GM18868 (cell line): ENCODE results near the gene FOXO3B.
A peak's percentile ranks its signal among the peaks of the same experiment; 100 is the strongest.
"Not testable (repeated sequence)": the region's sequence is repeated elsewhere in the genome, so short reads cannot be mapped to it uniquely, and the experiment has no call there.

Source experiments
- ATAC-seq: cut with Tn5 transposase; IDR thresholded peaks from one replicate; pipeline ENCODE4 v1.9.1; 2021; ENCODE audit warnings: mild to moderate bottlenecking, moderate library complexity; ENCODE audit not compliant: unreplicated experiment

Gene FOXO3B

DNA sequence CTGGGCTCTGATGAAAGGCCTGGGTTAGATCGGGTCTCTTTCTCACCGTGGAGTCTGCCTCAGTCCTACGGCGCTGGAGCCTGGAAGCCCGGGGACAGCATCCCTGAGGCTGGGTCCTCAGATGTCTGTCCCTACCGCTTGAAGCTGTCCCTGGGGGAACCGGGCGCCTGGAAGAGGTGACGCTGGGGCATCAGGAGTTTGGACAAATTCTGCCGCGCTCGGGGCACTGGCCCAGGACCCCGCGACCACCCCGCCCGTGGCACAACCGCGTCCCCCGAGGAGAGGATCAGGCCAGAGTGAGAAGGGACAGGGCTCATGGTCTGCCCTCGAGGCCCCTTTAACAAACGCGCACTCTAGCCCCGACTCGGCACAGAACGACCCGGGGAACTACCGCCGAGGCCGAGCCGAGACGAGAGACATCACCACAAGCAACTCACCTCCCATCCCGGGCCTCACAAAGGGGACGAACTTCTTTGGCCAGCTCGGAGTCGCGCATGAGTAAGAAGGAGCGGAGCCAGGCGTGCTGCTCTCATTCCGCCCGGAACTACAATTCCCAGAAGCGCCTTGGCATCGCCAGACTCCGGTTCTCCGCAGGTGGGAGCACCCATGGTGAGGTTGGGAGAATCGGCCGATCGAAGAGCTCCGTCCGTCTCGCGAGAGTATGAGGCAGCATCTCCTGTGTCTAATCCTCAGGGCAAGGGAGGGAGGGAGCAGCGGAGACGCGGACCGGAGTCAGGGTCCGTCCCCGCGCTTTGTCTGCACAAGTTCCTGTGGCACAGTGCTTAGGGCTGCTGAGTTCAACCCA lies at the start of gene FOXO3B:
Gene FOXO3B, minus strand, starts transcription at position 548 of the 805 bp plus-strand sequence. CDS start 663 bp downstream, outside the sequence.
- peak; percentile 93 for ATAC-seq

DNA sequence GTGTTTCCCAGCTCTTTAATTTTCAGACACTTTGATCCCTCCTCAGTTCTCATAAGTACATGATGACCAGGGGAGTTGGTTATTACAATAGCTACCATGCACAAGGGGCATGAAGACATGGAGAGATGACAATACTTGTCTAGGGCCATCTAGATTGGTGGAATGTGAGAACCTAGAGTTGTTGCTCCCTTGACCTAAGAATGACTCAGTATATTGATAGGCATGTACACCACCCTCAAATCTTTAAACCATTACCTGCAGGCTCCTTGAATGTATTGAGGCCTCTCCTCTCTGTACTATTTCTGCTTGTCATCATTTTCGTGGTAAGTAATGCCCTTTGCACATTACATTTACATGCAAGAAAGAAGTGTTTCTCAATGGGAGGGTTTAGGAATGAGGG lies 41.4 kb upstream of the FOXO3B start:
- not testable (repeated sequence) for ATAC-seq

DNA sequence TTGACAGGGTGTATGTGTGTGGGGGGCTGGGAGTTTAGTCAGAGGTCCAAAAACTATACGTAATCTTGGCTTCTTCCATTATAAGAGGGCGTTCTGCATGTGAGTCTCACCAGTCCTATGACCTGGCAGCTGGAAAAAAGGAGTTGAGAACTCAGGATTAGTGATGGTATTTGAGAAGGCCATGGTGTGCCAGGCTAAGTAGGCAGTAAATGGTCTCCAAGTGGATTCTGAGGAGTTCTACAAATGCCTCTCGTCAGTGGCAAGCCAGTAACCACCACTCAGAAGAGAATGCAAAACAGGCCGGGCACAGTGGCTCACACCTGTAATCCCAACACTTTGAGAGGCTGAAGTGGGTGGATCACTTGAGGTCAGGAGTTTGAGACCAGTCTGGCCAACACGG lies 40.5 kb upstream of the FOXO3B start:
- ATAC-seq: not testable (repeated sequence)

DNA sequence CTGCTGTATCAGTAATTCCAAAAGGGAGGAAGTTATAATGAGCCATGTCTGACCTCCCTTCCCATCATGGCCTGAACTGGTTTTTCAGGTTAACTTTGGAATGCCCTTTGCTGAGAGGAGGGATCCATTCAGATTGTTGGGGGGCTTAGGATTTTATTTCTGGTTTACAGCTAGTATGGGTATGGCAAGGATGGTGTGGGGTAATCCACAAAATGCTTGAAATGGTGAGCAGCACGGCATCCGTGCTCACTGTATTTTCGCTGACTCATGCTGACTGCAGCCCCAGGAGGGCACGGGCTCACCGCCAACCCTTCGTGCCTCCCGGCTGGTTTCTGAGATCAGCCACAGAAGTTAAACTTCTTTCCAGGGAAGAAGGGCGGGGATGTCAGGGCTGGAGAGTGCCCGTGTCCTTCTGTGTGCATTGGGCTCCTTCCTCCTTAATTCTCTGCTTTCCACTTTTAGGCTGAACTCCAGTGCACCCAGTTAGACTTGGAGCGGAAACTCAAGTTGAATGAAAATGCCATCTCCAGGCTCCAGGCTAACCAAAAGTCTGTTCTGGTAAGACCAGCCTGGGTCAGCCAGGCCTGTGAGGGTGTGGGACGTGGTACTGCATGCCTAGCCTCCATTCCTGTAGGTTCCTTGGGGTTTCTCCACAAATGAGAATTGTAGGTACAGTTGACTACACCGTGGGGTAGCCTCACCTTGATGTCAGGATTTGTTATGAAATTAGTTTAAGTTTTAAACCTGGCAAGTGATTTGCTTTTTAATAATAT lies 39.8 kb upstream of the FOXO3B start:
- ATAC-seq: not testable (repeated sequence)

DNA sequence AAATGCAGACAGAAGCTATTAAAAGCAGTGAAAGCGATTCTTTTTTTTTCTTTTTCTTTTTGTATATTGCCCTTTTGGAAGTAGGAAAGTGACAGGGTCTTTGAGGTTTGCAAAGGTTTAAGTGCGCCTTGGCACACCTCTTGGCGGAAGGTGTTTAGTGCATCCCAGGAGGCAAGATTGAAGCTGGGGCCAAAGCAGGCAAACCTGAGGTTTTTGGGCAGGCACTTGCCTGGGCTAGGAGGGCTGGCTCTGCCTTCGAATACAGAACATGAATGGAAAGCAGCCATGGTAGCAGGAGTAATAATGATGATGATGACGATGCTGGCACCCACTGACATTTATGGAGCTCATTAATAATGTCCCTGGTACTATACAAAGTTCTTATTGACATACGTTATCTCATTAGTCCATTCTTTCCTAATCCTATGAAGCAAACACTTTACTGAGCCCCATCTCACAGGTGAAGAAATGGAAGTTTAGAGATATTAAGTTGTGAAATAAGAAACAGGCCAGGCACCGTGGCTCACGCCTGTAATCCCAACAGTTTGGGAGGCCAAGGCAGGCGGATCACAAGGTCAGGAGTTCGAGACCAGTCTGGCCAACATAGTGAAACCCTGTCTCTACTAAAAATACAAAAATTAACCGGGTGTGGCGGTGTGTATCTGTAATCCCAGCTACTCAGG lies 37.5 kb upstream of the FOXO3B start:
- ATAC-seq: peak; percentile 9

DNA sequence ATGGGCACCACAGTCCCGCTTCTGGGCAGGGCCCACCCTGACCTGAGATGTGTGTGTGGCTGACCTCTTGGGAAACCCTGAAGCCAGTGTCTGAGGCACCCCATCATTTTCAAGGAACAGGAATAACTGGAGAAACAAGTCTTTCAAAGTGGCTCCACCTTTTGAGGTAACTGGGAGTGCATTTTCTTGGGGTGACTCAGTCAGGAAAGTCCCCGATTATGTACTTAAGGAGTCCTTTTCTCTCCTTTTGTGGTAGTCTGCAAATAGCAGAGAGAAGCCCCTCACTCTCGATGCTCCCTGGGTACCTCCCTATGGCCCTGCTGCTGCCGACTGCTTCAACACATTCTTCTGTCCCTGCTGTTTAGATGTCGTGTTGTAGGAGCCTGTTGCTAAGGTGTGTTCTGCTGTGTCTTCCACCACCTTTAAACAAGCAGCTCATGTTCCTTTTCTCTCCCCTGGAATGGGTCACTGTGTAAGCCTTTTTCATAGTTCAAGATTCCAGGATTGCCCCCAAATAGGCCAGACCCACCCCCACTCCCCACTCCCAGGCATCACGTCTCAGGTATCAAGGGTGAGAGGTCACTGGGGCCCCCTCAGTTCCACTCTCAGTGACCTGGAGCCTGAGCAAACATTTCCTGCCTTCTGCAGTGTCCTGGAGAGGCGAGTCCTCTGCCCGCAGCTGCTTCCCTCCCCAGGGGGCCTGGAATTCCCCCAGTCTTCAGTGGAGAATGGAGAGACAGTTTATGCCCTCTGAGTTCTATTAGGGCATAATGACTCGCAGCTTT lies 36.7 kb upstream of the FOXO3B start:
- peak; percentile 52 for ATAC-seq

DNA sequence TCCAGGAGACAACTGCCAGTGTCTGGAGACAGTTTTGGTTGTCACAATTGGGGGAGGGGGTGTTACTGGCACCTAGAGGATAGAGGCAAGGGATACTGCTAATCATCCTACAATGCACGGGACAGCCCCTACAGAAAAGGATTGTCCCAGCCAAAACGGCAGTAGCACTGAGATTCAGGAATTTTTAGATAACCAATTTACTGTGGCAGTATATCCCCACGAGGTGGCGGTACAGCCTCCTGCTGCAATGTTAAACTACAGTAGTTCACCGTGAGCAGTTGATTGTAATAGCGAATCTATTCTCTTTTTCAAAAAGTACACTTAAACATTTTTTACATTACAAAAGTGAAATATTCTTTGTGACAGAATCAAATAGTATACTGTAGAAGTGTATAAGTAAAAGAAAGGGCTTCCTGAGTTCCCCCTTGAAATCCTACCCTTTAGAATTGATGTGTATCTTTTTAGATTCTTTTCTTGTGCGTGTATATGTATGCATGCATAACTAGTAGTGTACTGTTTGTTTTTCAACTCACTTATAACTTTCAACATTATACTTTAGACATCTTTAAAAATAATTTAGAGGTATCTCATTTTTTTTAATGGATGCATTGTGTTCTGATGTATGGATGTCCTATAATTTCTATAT lies 30.4 kb upstream of the FOXO3B start:
- ATAC-seq: not testable (repeated sequence)

DNA sequence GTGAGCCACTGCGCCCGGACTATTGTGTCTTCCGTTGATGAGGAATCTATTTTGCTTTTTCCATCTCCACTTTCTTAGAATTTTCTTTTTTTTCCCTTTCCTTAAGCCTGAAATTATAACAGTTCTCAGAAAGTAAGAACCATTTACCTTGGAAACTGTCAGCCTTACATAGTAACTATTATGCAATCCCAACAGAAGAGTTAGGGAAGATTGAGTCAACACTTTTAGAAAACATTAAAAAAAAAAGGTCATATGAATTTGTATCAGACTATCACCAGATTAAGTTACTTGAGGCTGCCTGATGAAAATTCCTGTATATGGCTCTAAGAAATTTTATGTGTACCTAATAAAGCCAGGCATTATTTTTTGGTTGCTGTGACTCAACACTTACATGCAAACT lies 26.1 kb upstream of the FOXO3B start:
- ATAC-seq: not testable (repeated sequence)

DNA sequence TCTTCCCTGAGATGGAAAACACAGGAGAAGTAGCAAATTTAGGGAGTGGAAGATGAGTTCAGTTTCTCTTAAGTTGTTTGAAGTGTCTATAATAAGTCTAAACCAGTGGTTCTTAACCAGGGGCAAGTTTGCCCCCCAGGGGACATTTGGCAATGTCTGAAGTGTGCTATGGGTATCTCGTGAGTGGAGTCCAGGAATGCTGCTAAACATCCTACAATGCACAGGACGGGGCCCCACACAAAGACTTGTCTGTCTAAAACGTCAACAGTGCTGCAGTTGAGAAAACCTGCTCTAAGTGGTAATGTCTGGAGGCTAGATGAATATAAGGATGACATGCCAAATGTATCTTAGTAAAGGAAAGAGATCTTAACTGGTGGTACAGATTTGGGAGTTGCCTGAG lies 23.8 kb upstream of the FOXO3B start:
- not testable (repeated sequence) for ATAC-seq

DNA sequence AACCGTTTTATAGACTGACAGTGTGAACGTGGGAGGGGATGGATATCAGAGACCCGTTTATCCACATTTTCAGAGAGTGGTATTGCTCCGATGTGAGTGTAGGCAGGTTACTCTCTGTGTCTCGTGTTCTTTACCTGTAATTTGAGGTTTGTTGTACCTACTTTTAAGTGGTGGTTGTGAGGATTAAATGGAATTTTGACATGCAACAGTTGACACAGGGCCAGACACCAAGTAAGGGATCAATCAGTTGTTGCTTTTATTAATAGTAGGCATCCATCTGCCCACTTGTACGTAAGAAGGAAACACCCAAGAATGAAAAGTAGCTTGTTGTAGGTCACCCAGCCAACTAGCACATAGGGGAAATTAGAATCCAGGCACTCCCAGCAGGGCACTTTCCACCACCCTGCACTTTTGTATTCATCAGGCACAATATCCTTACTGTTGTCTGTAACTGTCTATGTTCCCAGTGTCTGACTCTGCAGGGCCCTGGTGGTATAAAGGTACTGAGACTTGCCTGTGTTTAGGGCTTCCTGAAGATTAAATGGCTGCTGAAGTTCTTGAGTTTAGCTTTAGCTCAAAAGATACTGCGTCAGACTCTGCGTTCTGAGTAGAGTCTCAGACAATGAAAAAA lies 16.5 kb upstream of the FOXO3B start:
- not testable (repeated sequence) for ATAC-seq

DNA sequence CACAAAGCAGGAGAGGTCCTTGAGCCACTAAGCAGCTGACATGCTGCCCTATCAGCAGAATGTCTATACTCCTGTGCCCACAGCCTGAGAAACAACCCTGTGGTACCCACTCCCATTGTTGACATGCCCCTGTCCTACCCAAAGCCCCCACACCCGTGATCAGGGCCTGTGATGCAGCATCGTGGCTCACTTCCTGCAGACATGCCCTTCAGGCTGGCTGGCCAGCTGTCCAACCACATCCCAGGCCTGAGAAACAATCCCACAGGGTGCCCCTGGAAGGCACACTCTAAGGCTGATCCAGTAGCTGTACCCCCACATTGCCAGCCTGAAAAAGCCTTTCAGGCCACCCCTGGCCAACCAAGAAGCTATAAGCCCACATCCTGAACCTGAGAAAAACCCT lies 13.0 kb upstream of the FOXO3B start:
- not testable (repeated sequence) for ATAC-seq

DNA sequence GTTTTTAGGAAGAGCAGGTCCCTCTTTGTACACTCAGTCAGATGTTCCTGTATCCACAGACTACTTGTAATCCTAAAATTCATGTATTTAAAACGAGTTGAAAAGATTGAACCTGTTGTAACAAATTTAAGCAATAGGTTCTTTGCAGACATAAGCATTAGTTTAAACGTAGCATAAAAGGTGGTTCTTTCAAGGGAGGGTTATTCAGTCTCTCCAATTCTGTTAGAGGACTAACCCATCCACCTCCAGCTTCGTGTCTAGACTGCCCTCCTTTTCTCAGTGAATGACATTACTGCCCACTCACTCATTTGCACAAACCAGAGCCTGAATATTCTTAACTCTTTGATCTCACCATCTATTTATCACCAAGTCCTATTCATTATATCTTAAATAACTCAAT lies 554 bp upstream of the FOXO3B start:
- not testable (repeated sequence) for ATAC-seq

DNA sequence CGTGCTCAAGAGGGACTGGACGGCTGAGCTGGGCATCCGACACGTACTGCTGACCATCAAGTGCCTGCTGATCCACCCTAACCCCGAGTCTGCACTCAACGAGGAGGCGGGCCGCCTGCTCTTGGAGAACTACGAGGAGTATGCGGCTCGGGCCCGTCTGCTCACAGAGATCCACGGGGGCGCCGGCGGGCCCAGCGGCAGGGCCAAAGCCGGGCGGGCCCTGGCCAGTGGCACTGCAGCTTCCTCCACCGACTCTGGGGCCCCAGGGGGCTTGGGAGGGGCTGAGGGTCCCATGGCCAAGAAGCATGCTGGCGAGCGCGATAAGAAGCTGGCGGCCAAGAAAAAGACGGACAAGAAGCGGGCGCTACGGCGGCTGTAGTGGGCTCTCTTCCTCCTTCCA lies 4.7 kb downstream of the FOXO3B start:
- ATAC-seq: not testable (repeated sequence)

DNA sequence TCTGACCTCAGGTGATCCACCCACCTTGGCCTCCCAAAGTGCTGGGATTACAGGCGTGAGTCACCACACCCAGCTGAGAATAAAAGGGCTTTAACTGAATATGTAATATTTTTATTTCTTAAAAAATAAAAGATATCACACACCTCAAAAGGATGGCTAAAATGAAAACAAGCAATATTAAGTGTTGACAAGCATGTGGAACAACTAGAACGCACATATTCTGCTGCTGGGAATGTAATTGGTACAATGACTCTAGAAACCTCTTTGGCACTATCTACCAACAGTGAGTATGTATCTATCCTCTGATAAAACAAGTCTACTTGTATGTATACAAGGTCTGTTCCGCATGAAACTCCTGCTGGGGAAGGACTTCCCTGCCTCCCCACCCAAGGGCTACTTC lies 5.2 kb downstream of the FOXO3B start:
- ATAC-seq: not testable (repeated sequence)

DNA sequence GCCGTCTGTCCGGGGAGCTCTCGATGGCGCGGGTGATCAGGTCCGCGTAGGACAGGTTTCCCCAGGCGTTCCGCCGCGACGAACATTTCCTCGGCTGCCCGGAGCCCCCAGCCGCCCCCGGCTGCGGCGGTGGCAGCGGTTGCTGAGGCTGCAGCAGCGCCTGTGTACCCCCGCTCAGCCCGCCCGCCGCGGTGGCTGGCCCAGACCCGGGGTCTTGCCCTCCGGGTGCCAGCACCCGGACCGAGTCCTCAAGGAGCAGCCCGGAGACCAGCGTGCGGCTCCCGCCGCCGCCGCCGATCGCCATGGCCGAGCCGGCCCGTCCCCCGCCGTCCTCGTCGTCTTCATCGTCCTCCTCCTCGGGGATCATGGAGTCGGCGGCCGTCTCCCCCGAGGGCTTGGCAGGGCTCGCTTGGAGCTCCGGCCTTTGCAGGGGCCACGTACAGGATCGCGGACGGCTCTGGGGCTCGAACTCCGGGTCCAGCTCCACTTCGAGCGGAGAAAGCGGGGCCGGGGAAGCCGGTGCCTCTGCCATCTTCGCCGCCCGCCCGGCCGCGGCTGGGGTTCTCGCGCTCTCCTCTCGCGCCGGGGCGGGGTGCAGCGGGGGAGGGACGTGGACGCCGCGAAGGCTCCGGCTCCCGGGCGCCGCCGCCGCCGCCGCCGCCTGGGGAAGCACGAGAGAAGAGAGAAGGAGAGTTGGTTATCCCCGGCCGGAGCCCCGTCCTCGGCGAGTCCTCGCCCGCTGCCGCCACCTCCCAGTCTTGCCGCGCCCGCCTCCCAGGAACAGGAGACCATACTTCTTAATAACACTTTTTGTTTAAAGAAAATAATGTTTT lies 9.5 kb downstream of the FOXO3B start:
- not testable (repeated sequence) for ATAC-seq

DNA sequence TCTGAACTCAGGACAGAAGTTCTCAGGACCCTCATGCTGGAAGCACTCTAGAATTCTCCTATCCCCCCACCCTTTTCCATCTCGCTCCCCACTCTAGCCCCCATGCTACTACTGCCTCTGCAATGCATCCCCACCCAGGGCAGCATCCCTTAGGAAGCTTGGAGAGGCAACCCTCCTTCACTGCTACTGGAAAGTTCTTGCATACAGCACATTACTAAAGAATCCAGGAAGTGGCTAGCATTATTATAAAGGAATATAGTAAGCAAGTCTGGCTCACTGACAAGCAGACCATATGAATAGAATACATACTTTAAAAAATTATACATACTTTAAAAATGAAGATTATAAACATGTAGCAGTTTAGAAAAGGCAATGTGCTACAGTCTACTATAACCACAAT lies 13.5 kb downstream of the FOXO3B start:
- not testable (repeated sequence) for ATAC-seq

DNA sequence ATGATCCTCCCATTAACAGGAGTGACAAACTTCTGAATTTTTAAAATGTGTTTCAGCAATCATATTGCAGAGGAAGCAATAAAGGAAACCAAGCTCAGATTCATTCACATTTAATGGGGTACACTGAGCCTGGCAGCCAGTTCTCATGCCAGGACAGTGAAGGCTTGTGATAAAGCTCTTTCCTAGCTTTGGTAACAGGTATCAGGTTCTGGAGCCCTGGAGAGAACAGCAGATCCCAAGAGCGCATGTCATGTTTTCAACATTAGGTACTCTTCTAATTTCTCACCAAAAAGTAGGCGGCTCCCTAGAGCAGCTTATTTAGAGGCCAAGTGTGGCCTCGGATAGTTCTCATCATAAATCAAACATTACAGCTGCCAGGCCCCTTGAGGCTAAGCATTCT lies 14.6 kb downstream of the FOXO3B start:
- not testable (repeated sequence) for ATAC-seq

DNA sequence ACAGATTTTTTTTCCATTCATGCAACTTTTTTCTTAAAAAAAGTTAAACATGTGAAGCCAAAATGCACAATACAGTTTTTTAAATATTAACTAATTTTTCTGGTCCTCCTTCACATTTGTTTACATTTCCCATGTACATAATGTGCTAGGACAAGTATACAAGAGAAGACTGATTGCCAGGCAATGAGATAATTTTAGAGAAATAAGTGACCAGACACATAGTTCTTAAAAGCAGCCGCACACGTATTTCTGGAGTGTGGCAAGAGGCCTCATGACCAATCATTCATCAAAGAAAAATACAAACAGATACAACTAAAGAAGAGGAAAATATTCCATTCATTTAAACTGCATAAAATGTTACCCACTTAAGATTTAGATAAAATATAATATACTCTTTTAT lies 15.8 kb downstream of the FOXO3B start:
- not testable (repeated sequence) for ATAC-seq
